ENCODE data around the gene FNBP1. TPM values are rescaled to one million over a fixed set of nuclear protein-coding genes. Genes with fewer than 3 reads are reported as not detected.
A peak's percentile ranks its signal among the peaks of the same experiment; 100 is the strongest.

Gene FNBP1
- total RNA-seq, 1 donor from 2014 or later: 202 TPM

DNA sequence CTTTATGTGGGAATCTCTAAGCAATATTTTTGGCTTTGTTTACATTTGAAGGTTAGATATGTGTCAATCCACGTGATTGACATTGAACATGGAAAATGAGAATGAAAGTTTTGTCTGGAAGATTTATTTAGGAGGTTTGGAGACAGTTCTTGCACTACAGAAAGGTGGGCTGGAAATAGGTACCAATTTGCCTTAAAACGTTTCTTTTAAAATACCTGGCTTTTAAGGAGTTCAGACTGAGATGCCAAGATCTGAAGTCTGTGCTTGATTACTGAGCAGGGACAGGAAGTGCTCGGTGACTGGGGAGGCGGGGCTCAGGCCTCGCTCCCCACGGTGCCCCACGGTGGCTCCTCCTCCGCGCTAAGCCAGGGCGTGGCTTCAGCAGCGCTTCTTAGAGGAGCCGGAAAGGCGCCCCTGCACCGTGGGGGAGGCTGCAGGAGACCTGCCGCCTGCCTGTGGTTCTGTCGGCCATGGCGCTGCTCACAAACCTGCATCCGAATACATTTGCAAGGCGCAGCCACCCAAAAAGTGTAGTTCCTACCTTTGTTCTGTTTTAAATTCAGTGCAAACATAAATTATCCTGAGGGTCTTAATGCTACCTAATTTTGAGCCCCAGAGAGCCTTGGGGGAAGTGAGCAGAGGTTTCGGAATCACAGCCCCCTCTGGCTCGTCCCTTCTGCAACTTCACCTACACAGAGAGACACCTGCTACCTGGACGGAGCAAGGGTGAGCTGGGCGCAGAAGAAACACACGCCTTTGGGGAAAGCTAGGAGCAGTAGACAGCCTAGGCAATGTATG lies 158.6 kb downstream of the FNBP1 start:
- intact Hi-C loops (cut with micrococcal nuclease): loop anchor here (1.0 to 5.0 kb wide), 7 partner anchors 15 to 1388 kb away; partner anchors contain the start of genes C9orf78, TOR1A and USP20
- Mint-ChIP-seq H3K27ac (peak overlapping the region; percentile 100), H3K4me3 (peak overlapping the region; percentile 94), H3K27me3 (ENCODE audit: insufficient read depth) (peaks cover 2% of the 10 kb centered on the region), H3K4me1 (ENCODE audit: low read depth) (peaks cover 55% of the 10 kb centered on the region), H3K36me3 (ENCODE audit: low read depth) (peaks cover 25% of the 10 kb centered on the region), H3K9me3 (no peaks in the 10 kb centered on the region)
- peak; percentile 94 for DNase-seq (ENCODE audit: low spot score)

DNA sequence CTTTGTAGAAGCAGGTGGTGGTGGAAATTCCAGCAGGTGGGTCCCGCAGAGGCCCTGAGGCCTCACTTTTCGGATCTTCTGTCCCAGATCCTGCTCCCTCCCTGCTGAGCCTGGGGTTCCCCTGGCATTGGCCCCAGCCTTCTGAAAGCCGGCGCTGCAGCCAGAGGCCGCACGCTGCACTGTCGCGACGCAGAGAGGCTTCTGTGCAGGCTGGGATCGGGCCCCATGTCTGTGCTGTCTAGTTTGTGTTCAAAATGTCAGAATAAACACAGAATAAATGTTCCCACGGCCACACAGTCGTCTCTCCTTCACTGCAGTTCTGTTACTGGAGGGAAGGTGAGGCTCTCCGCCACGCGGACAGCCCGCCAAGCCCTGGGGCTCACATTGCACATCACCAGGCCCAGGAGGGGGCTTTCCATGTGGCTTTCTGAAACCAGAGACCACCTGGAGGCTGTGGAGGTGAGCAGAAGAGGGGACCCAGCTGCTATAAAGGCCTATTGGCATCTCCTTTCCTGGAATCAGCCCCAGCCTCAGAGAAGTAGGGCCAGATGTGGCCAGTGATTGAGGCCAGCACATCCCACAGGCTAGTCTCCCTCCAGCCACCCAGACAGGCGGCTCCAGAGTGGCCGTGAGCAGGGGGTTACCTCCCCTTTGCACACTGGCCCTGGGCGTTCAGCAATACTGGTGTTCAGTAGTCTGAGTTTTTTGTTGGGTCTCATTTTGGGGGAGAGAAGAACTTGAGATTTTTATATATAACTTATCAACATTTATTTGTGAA lies 161.3 kb downstream of the FNBP1 start:
- Mint-ChIP-seq H3K4me1 (ENCODE audit: low read depth) (peaks cover 28% of the 10 kb centered on the region), H3K36me3 (ENCODE audit: low read depth) (peaks cover 23% of the 10 kb centered on the region), H3K9me3 (no peaks in the 10 kb centered on the region), H3K27me3 (ENCODE audit: insufficient read depth) (peaks cover 2% of the 10 kb centered on the region), H3K4me3 (no peak overlapping the region), H3K27ac (no peak overlapping the region)
- intact Hi-C loops (cut with micrococcal nuclease): no loop called here
- no peak for DNase-seq (ENCODE audit: low spot score)

DNA sequence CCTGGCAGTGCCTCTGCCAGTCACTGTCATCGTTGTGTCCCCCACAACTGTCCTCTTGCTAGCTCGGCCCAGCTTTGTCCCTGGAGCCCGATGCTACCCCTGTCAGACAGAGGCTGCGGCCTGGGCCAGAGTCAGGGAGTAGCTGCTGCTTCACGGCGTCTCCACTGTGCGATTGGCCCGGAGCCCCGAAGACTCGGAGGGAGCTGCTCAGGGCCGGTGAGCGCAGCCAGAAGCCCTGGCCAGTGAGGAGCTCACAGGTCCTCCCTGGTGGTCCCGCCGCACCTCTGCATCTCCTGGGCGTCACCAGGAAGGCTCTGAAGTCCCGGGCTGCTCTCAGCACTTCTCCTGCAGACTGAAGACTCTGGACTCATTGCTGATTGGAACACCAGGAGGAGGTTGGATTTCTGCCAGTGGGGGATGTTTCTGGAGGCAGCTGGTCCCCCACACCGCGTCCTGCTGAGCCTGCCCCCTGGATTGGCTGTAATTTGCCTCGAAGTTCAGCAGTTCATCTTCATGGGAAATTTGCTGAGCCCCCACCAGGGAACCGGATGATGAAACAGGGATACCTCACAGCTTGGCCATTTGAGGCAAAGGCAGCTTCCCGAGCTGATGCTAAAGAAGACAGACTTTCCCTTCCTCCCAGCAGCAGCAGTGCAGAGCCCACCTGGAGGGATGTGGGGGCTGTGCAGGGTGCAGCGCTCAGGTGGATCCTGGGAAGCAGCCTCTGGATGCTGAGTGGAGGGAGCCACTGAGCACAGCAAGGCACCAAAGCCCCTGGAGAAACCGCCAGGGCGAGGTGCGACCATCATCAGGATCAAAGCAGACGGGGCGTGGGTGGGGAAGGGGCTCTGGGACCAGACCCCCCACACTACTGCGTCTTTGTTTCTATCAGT lies 162.1 kb downstream of the FNBP1 start:
- H3K27me3 Mint-ChIP-seq (ENCODE audit: insufficient read depth): peaks cover 2% of the 10 kb centered on the region
- H3K9me3 Mint-ChIP-seq: no peaks in the 10 kb centered on the region
- peaks cover 21% of the 10 kb centered on the region for H3K4me1 Mint-ChIP-seq (ENCODE audit: low read depth)
- no peak for DNase-seq (ENCODE audit: low spot score)
- H3K4me3 Mint-ChIP-seq: no peak overlapping the region
- intact Hi-C loops (cut with micrococcal nuclease): no loop called here
- peaks cover 23% of the 10 kb centered on the region for H3K36me3 Mint-ChIP-seq (ENCODE audit: low read depth)
- H3K27ac Mint-ChIP-seq: no peak overlapping the region

DNA sequence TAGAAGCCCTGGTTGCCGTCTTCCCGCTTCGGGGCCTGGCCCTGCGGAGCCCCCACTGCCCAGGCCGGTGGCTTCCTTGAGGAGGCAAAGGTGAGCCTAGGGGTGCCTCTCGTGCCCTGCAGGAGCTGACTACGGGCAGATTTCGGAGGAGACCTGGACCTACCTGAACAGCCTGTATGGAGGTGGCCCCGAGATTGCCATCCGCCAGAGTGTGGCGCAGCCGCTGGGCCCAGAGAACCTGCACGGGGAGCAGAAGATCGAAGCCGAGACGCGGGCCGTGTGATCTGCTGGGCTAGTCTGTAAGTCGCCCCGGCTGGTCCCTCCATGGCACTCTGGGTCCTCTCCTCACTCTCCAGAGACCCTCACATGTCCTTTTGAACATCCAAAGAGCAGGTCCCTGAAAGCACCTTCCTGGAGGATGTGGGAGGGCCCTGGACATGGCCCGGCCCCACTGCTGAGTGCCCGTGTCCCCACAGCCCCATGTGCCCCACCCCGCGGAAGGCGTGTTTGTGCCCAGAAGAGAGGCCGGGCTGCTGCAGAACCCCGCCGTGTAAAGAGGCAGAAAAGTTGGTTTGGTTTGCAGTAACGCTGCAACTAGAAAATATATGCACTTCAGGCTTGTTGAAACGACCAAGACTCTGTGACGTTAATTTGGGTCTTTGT lies 162.9 kb downstream of the FNBP1 start:
- peaks cover 23% of the 10 kb centered on the region for H3K36me3 Mint-ChIP-seq (ENCODE audit: low read depth)

GRCh38 chr9:129879103-129879699 lies 163.8 kb downstream of the FNBP1 start:
- Mint-ChIP-seq H3K27me3 (ENCODE audit: insufficient read depth) (no peaks in the 10 kb centered on the region), H3K27ac (no peak overlapping the region), H3K4me3 (no peak overlapping the region), H3K4me1 (ENCODE audit: low read depth) (peaks cover 4% of the 10 kb centered on the region), H3K9me3 (no peaks in the 10 kb centered on the region), H3K36me3 (ENCODE audit: low read depth) (peaks cover 25% of the 10 kb centered on the region)
- intact Hi-C loops (cut with micrococcal nuclease): no loop called here
- DNase-seq (ENCODE audit: low spot score): no peak

More for the DNA sequence above, 162.9 kb downstream of the FNBP1 start:
- H3K27ac Mint-ChIP-seq: no peak overlapping the region
- H3K9me3 Mint-ChIP-seq: no peaks in the 10 kb centered on the region
- H3K4me3 Mint-ChIP-seq: no peak overlapping the region
- peaks cover 14% of the 10 kb centered on the region for H3K4me1 Mint-ChIP-seq (ENCODE audit: low read depth)
- no peaks in the 10 kb centered on the region for H3K27me3 Mint-ChIP-seq (ENCODE audit: insufficient read depth)
- no peak for DNase-seq (ENCODE audit: low spot score)
- intact Hi-C loops (cut with micrococcal nuclease): no loop called here

GRCh38 chr9:129878291-129878690 lies 164.7 kb downstream of the FNBP1 start:
- Mint-ChIP-seq H3K4me1 (ENCODE audit: low read depth) (no peaks in the 10 kb centered on the region), H3K9me3 (no peaks in the 10 kb centered on the region), H3K4me3 (no peak overlapping the region), H3K27ac (no peak overlapping the region), H3K27me3 (ENCODE audit: insufficient read depth) (no peaks in the 10 kb centered on the region), H3K36me3 (ENCODE audit: low read depth) (peaks cover 32% of the 10 kb centered on the region)
- no peak for DNase-seq (ENCODE audit: low spot score)
- intact Hi-C loops (cut with micrococcal nuclease): no loop called here

GRCh38 chr9:129876815-129877214 lies 166.2 kb downstream of the FNBP1 start:
- H3K36me3 Mint-ChIP-seq (ENCODE audit: low read depth): peaks cover 34% of the 10 kb centered on the region
- peak overlapping the region; percentile 44 for H3K27ac Mint-ChIP-seq
- DNase-seq (ENCODE audit: low spot score): no peak
- peaks cover 3% of the 10 kb centered on the region for H3K4me1 Mint-ChIP-seq (ENCODE audit: low read depth)
- intact Hi-C loops (cut with micrococcal nuclease): no loop called here
- no peak overlapping the region for H3K4me3 Mint-ChIP-seq
- no peaks in the 10 kb centered on the region for H3K27me3 Mint-ChIP-seq (ENCODE audit: insufficient read depth)
- H3K9me3 Mint-ChIP-seq: no peaks in the 10 kb centered on the region

DNA sequence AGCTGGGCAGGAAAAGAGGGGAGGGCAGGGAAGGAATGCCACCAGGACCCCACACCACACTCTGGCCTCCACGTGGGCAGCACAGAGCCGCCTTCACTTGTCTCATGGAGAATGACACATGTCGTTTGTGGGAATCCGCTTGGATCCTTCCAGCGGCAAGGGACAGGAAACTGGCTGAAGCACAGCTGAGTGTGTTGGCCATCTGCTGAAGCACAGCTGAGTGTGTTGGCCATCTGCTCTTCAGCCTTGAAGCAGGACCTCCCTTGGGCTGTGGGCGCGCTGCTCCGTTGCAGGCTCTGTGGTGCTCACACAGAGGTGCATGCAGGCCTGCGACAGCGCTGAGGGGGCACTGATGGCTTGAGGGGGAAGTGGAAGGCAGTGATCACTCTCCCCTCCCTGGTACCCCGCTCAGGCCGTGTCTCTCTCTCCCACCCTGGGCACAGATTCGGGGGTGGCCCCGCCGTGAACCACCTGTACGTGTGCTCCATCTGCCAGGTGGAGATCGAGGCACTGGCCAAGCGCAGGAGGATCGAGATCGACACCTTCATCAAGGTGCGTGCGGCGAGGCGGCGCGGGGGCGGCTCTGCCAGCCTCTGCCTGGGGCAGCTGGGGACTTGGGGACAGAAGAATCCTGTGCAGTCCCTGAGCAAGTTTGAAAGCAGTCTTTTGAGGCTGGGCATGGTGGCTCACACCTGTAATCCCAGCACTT lies 167.1 kb downstream of the FNBP1 start:
- H3K36me3 Mint-ChIP-seq (ENCODE audit: low read depth): peaks cover 37% of the 10 kb centered on the region
- H3K27me3 Mint-ChIP-seq (ENCODE audit: insufficient read depth): no peaks in the 10 kb centered on the region
- no peaks in the 10 kb centered on the region for H3K9me3 Mint-ChIP-seq
- peaks cover 8% of the 10 kb centered on the region for H3K4me1 Mint-ChIP-seq (ENCODE audit: low read depth)
- no peak overlapping the region for H3K4me3 Mint-ChIP-seq
- H3K27ac Mint-ChIP-seq: no peak overlapping the region
- no peak for DNase-seq (ENCODE audit: low spot score)
- intact Hi-C loops (cut with micrococcal nuclease): no loop called here

DNA sequence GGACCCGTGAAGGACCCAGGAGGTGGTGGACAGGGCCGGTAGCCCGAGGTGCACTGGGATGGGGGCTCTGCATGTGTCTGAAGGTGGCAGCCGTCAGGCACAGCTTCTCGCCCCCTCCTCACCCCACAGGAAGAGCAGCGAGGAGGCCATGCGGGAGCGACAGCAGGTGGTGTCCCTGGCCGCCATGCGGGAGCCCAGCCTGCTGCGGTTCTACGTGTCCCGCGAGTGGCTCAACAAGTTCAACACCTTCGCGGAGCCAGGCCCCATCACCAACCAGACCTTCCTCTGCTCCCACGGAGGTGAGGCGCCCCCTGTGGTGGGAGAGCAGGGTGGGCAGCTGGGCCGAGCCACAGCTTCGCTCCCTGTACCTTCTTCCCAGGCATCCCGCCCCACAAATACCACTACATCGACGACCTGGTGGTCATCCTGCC lies 167.8 kb downstream of the FNBP1 start:
- Mint-ChIP-seq H3K9me3 (no peaks in the 10 kb centered on the region), H3K4me1 (ENCODE audit: low read depth) (peaks cover 11% of the 10 kb centered on the region), H3K27ac (no peak overlapping the region), H3K4me3 (no peak overlapping the region), H3K27me3 (ENCODE audit: insufficient read depth) (no peaks in the 10 kb centered on the region), H3K36me3 (ENCODE audit: low read depth) (peaks cover 38% of the 10 kb centered on the region)
- DNase-seq (ENCODE audit: low spot score): no peak
- intact Hi-C loops (cut with micrococcal nuclease): no loop called here

GRCh38 chr9:129874261-129875101 lies 168.5 kb downstream of the FNBP1 start:
- Mint-ChIP-seq H3K36me3 (ENCODE audit: low read depth) (peaks cover 38% of the 10 kb centered on the region), H3K27ac (no peak overlapping the region), H3K4me3 (no peak overlapping the region), H3K4me1 (ENCODE audit: low read depth) (peaks cover 17% of the 10 kb centered on the region), H3K9me3 (no peaks in the 10 kb centered on the region), H3K27me3 (ENCODE audit: insufficient read depth) (no peaks in the 10 kb centered on the region)
- intact Hi-C loops (cut with micrococcal nuclease): no loop called here
- DNase-seq (ENCODE audit: low spot score): no peak

Data from activated T-helper 1 cell treated with anti-CD3 and anti-CD28 coated beads, Interleukin-12 subunit alpha, Interleukin-12 subunit beta, Interleukin-2, Interleukin-4 antibody, amounts not matched to agents 30 ng/mL and 10 ng/mL and 1 ng/mL, durations not matched to agents 14 hours and 24 hours and 36 hours (primary cell).